ENCODE data around the gene MPHOSPH6. TPM values are rescaled to one million over a fixed set of nuclear protein-coding genes. Genes with fewer than 3 reads are reported as not detected.
A peak's percentile ranks its signal among the peaks of the same experiment; 100 is the strongest.
"Not testable (repeated sequence)": the region's sequence is repeated elsewhere in the genome, so short reads cannot be mapped to it uniquely, and the experiment has no call there.

Gene MPHOSPH6, protein sequence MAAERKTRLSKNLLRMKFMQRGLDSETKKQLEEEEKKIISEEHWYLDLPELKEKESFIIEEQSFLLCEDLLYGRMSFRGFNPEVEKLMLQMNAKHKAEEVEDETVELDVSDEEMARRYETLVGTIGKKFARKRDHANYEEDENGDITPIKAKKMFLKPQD
- 23.8 and 28.4 TPM in 2 replicates for total RNA-seq (ENCODE audit: low replicate concordance)
- long read RNA-seq, transcript MPHOSPH6-201 (5 exons, 1,103 nt), result major isoform, 39 of 53 reads
- long read RNA-seq, partial matches to known transcripts, result 4 of 53 reads
- long read RNA-seq, other reads (novel, unspliced or antisense), result 4 of 53 reads

DNA sequence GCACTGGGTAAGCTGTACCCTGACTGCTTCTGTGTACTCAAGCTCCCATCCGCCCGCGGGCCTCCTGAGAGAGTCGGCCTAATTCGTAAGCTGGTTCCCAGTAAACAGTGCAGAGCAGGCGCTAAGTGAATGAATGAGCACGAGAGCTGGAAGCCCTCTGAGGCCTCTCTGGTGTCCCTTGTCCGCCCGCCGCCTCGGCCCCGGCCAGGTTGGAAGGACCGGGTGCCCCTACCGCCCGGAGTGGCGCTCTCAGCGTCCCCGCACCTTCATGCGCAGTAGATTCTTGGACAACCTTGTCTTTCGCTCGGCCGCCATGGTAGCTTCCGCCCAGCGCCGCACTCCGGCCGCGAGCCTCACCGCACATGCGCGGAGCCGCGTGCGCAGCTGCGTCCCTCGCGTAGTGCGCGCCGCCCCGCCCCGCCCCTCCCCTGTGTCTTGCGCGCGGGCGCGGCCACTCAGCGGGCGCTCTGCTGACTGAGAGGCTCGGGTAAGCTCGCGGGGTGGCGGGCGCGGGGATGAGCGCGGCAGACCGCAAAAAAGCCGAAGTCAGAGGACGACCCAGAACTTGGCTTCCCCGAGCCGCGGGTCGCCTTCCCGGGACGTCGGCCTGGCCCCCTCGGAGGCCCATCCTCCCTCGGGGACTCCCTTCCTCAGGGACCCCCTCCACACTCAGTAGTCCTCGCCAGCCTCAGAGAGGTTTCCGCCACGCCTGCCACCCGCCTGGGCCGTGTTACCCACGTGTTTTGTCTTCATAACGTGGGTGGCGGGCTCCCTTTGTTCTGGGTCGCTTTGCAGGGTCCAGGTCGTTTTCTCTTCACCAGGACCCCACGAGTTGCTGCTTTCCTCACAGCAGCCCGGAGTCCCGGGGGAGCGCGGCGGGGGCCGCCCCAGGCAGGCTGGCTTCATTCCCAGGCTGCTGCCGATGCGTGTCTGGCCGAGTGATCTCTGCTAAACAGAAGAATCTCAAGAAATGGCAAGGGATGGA lies at the start of gene MPHOSPH6:
Gene MPHOSPH6, minus strand, starts transcription at position 364 of the 985 bp plus-strand sequence. Its CDS starts 49 bp downstream, at position 315.
- Mint-ChIP-seq H3K27me3 (peaks cover 38% of the 10 kb centered on the region), H3K4me3 (peak within 1 kb of the TSS; percentile 95), H3K4me1 (ENCODE audit: unreplicated experiment) (peaks cover 7% of the 10 kb centered on the region), H3K36me3 (peaks cover 25% of the 10 kb centered on the region), H3K27ac (peak within 1 kb of the TSS; percentile 91), H3K9me3 (no peaks in the 10 kb centered on the region)
- TF ChIP-seq, protein P1, sequence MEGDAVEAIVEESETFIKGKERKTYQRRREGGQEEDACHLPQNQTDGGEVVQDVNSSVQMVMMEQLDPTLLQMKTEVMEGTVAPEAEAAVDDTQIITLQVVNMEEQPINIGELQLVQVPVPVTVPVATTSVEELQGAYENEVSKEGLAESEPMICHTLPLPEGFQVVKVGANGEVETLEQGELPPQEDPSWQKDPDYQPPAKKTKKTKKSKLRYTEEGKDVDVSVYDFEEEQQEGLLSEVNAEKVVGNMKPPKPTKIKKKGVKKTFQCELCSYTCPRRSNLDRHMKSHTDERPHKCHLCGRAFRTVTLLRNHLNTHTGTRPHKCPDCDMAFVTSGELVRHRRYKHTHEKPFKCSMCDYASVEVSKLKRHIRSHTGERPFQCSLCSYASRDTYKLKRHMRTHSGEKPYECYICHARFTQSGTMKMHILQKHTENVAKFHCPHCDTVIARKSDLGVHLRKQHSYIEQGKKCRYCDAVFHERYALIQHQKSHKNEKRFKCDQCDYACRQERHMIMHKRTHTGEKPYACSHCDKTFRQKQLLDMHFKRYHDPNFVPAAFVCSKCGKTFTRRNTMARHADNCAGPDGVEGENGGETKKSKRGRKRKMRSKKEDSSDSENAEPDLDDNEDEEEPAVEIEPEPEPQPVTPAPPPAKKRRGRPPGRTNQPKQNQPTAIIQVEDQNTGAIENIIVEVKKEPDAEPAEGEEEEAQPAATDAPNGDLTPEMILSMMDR (conservative IDR thresholded peaks at IDR 0.05), result peak; percentile 31
- peak; percentile 94 for DNase-seq (ENCODE audit: extremely low spot score, unreplicated experiment)

DNA sequence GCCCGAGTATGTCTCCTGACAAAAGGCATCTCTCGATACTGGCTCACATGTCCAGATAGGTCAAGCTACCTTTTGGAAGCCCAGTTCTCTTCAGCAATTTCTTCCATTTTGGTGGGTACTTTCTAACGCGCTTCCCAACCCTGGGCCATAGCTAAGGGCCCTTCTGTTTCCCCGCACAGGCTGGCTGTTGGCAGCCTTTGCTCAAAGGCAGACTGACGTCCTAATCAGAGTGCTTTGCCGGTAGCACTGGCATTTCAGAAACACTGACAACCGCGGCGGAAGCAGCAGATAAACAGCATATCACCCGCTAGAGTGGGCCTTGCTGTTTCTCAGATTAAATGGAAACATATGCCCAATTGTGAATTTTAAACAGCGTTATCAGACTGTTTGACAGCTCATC lies 49.3 kb upstream of the MPHOSPH6 start:
- Mint-ChIP-seq H3K9me3 (no peaks in the 10 kb centered on the region), H3K4me3 (no peak overlapping the region), H3K4me1 (ENCODE audit: unreplicated experiment) (no peaks in the 10 kb centered on the region), H3K27ac (no peak overlapping the region), H3K36me3 (no peaks in the 10 kb centered on the region), H3K27me3 (no peaks in the 10 kb centered on the region)
- TF ChIP-seq, protein P1 (conservative IDR thresholded peaks at IDR 0.05), result no peak
- no peak for DNase-seq (ENCODE audit: extremely low spot score, unreplicated experiment)

DNA sequence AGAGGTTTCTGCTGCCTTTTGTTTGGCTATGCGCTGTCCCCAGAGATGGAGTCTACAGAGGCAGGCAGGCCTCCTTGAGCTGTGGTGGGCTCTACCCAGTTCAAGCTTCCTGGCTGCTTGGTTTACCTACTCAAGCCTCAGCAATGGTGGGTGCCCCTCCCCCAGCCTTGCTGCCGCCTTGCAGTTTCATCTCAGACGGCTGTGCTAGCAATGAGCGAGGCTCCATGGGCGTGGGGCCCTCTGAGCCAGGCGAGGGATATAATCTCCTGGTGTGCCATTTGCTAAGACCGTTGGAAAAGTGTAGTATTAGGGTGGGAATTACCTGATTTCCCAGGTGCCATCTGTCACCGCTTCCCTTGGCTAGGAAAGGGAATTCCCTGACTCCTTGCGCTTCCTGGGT lies 39.3 kb upstream of the MPHOSPH6 start:
- not testable (repeated sequence) for H3K27ac Mint-ChIP-seq; H3K4me3 Mint-ChIP-seq; H3K4me1 Mint-ChIP-seq (ENCODE audit: unreplicated experiment); H3K36me3 Mint-ChIP-seq; DNase-seq (ENCODE audit: extremely low spot score, unreplicated experiment)
- peaks cover 11% of the 10 kb centered on the region for H3K27me3 Mint-ChIP-seq
- H3K9me3 Mint-ChIP-seq, result peaks cover 16% of the 10 kb centered on the region

DNA sequence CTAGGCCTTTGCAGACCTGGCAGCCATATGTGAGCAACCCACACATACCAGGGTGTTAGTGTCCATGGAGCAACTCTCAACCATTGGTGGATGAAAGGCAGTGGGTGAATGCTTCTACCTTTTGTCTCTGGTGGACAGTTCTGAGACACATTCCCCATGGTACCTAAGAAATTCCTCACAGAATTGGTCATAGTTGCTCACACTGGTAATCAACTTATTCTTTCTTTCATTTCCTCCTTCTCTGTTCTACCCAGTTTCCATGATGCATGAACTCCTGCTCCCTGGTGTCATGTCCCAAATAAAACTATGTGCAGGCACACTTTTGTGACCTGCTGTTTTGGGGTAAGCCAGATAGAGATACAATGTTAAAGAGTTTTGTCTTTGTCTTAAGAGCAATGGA lies 33.2 kb upstream of the MPHOSPH6 start:
- Mint-ChIP-seq H3K27me3 (peaks cover 10% of the 10 kb centered on the region), H3K4me3 (no peak overlapping the region), H3K4me1 (ENCODE audit: unreplicated experiment) (no peaks in the 10 kb centered on the region), H3K9me3 (no peaks in the 10 kb centered on the region), H3K36me3 (no peaks in the 10 kb centered on the region), H3K27ac (no peak overlapping the region)
- DNase-seq (ENCODE audit: extremely low spot score, unreplicated experiment), result no peak
- TF ChIP-seq, protein P1 (conservative IDR thresholded peaks at IDR 0.05), result no peak

DNA sequence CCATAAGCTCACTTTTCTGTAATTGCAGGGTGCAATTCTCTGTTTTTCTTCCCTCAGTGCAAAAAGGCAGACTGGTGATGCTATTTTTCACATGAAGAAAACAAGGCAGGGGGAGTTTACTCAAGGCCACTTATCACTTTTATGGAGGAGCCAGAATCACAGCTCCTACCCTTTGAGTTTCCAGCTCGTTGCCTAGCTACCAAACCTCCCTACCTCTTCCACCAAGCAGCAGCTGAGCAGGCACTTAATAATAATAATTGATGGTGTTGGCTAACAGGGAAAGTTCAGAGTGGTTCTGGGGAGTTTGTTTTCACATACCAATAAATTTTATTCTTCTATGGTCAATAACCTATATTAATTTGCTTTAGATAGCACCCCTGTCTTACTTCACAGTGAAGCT lies 31.9 kb upstream of the MPHOSPH6 start:
- Mint-ChIP-seq H3K4me3 (no peak overlapping the region), H3K27me3 (peaks cover 10% of the 10 kb centered on the region), H3K27ac (no peak overlapping the region), H3K36me3 (no peaks in the 10 kb centered on the region), H3K4me1 (ENCODE audit: unreplicated experiment) (no peaks in the 10 kb centered on the region), H3K9me3 (no peaks in the 10 kb centered on the region)
- TF ChIP-seq, protein P1 (conservative IDR thresholded peaks at IDR 0.05), result no peak
- no peak for DNase-seq (ENCODE audit: extremely low spot score, unreplicated experiment)

DNA sequence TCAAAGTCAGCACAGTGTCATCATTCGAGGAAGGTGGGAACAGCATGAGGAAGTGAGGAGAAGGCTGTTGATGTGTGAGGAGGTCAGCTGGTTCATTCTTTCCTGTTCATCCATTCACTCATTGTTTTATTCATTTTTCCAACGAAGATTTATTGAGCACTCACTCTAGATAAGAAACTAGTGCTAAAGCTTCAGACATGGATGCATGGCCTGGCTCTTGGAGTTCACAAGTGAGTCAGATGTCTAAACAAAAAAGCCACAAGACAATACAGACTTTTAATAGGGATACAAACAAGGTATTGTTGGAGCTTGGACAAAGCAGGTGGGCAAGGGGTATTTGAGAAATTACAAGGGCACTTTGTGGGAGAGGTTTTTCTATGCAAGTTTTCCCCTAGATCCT lies 31.3 kb upstream of the MPHOSPH6 start:
- Mint-ChIP-seq H3K4me3 (no peak overlapping the region), H3K36me3 (no peaks in the 10 kb centered on the region), H3K27me3 (peaks cover 11% of the 10 kb centered on the region), H3K4me1 (ENCODE audit: unreplicated experiment) (peaks cover 3% of the 10 kb centered on the region), H3K9me3 (no peaks in the 10 kb centered on the region), H3K27ac (no peak overlapping the region)
- TF ChIP-seq, protein P1 (conservative IDR thresholded peaks at IDR 0.05), result no peak
- no peak for DNase-seq (ENCODE audit: extremely low spot score, unreplicated experiment)
